PC-9 (cell line): ENCODE measurements around the gene ESR2. TPM values are rescaled to one million over a fixed set of nuclear protein-coding genes. Genes with fewer than 3 reads are reported as not detected.

Source experiments
- BruUV-seq: library from RNA; stranded (reverse); fragments of 400-500 nt; replicated peaks from 2 replicates; lab custom pipeline; 2021; lab: Mats Ljungman, UMichigan
- CTCF ChIA-PET: fragments of 300-600 bp; sonication (Branson Sonifier 250); formaldehyde crosslinking; loops from one replicate; lab custom pipeline; 2022; ENCODE audit warnings: antibody characterized with exemption; lab: Charles Lee
- POLR2A ChIA-PET: fragments of 300-600 bp; sonication (Branson Sonifier 250); formaldehyde crosslinking; loops from one replicate; lab custom pipeline; 2022; ENCODE audit warnings: antibody characterized with exemption; ENCODE audit not compliant: unreplicated experiment; lab: Charles Lee
- DNase-seq, 2 experiments: peaks; one replicate each; pipeline versions ENCODE4 v3.0.0 to v3.0.0-alpha.2; 2015 to 2022; ENCODE audit warnings: mixed read lengths in 1 of 2
- H2AFZ ChIP-seq: fragments of 200-600 bp; sonication (generic); 2 replicates; pipeline ENCODE4 v1.8.1; 2017; ENCODE audit warnings: antibody characterized with exemption
- H3F3A ChIP-seq: fragments of 200-600 bp; sonication (generic); 2 replicates; pipeline ENCODE4 v1.8.1; 2017; ENCODE audit warnings: antibody characterized with exemption, mild to moderate bottlenecking, low read depth; ENCODE audit not compliant: insufficient read depth
- H3K27ac ChIP-seq: fragments of 200-600 bp; sonication (generic); 2 replicates; pipeline ENCODE4 v1.6.1; 2016; ENCODE audit warnings: mixed run types
- H3K27me3 ChIP-seq: fragments of 200-600 bp; sonication (generic); 2 replicates; pipeline ENCODE4 v1.6.1; 2016; ENCODE audit warnings: low read depth, mixed run types; ENCODE audit not compliant: insufficient read depth
- H3K36me3 ChIP-seq: fragments of 200-600 bp; sonication (generic); 2 replicates; pipeline ENCODE4 v1.6.1; 2016; ENCODE audit warnings: low read depth, mixed run types
- H3K4me1 ChIP-seq: fragments of 200-600 bp; sonication (generic); replicated peaks from 2 replicates; pipeline ENCODE4 v1.6.1; 2016; ENCODE audit warnings: mixed run types; ENCODE audit not compliant: insufficient read depth
- H3K4me2 ChIP-seq: fragments of 200-600 bp; sonication (generic); 2 replicates; pipeline ENCODE4 v1.6.1; 2017; ENCODE audit warnings: mixed run types
- H3K4me3 ChIP-seq: fragments of 200-600 bp; sonication (generic); 2 replicates; pipeline ENCODE4 v1.6.1; 2016; ENCODE audit warnings: mixed run types
- H3K79me2 ChIP-seq: fragments of 200-600 bp; sonication (generic); 2 replicates; pipeline ENCODE4 v1.6.1; 2017; ENCODE audit warnings: low read depth, mixed run types
- H3K9me2 ChIP-seq: fragments of 200-600 bp; sonication (generic); 2 replicates; pipeline ENCODE4 v1.8.1; 2017; ENCODE audit warnings: mild to moderate bottlenecking; ENCODE audit not compliant: insufficient read depth
- H3K9me3 ChIP-seq: fragments of 200-600 bp; sonication (generic); 2 replicates; pipeline ENCODE4 v1.8.1; 2016; ENCODE audit warnings: low read depth; ENCODE audit not compliant: insufficient read depth
- H4K20me1 ChIP-seq: fragments of 200-600 bp; sonication (generic); 2 replicates; pipeline ENCODE4 v1.8.1; 2017; ENCODE audit not compliant: insufficient read depth
- EZH2 ChIP-seq: fragments of 200-600 bp; sonication (generic); IDR thresholded peaks from 2 replicates; pipeline ENCODE4 v1.8.0; 2017; ENCODE audit warnings: antibody characterized with exemption, low read depth
- intact Hi-C: fragments of 100-400 bp; cut with micrococcal nuclease; formaldehyde crosslinking; loops from one replicate; pipeline ENCODE4 v1.10.0; 2022; ENCODE audit not compliant: unreplicated experiment
- total RNA-seq: library from RNA; stranded (reverse); gene quantifications from 2 replicates; pipeline ENCODE4 v1.2.3, GENCODE V29; 2021
- TF ChIP-seq, protein P1 (sequence below): fragments of 200-600 bp; sonication (generic); conservative IDR thresholded peaks from 2 replicates; pipeline ENCODE4 v1.6.1; 2017; ENCODE audit warnings: mixed run types, antibody characterized with exemption, mild to moderate bottlenecking, moderate library complexity

The ESR2 gene
- total RNA-seq, 1 experiment from 2014 or later: 0.20 TPM

DNA sequence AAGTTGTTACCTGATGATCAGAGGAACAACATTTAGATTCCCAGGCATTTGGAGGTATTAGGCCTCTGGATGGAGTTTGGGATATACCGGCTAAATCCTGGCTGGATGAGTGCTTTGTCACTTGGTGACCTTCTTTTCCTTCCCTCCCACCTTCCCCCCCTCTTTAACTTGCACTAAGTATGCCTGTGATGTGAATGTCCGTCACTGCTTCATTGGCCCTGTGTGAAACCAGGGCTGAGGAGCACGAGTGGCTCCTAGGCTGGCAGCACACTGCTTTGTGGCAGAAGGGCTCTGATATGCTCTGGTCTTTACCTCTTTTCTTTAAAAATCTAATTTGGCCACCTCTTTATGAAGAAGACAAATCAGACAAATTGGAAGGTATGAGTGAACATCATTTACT, 95.7 kb downstream of the ESR2 start:
- H3K4me3 ChIP-seq: no peak overlapping the region
- no peaks in the 10 kb centered on the region for H3F3A ChIP-seq
- no peak overlapping the region for H3K27ac ChIP-seq
- TF ChIP-seq, protein P1, sequence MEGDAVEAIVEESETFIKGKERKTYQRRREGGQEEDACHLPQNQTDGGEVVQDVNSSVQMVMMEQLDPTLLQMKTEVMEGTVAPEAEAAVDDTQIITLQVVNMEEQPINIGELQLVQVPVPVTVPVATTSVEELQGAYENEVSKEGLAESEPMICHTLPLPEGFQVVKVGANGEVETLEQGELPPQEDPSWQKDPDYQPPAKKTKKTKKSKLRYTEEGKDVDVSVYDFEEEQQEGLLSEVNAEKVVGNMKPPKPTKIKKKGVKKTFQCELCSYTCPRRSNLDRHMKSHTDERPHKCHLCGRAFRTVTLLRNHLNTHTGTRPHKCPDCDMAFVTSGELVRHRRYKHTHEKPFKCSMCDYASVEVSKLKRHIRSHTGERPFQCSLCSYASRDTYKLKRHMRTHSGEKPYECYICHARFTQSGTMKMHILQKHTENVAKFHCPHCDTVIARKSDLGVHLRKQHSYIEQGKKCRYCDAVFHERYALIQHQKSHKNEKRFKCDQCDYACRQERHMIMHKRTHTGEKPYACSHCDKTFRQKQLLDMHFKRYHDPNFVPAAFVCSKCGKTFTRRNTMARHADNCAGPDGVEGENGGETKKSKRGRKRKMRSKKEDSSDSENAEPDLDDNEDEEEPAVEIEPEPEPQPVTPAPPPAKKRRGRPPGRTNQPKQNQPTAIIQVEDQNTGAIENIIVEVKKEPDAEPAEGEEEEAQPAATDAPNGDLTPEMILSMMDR: no peak
- TF ChIP-seq EZH2: no peak
- H3K9me2 ChIP-seq: no peaks in the 10 kb centered on the region
- no peaks in the 10 kb centered on the region for H3K9me3 ChIP-seq
- no peak overlapping the region for H2AFZ ChIP-seq
- ChIA-PET CTCF (no interaction called here), POLR2A (no interaction called here)
- no peaks in the 10 kb centered on the region for H3K27me3 ChIP-seq
- intact Hi-C loops: no loop called here
- no peak for DNase-seq
- H3K4me1 ChIP-seq: peaks cover 13% of the 10 kb centered on the region
- H3K4me2 ChIP-seq: no peak overlapping the region
- BruUV-seq: no TSS peak
- H3K36me3 ChIP-seq: no peaks in the 10 kb centered on the region
- no peaks in the 10 kb centered on the region for H4K20me1 ChIP-seq
- no peaks in the 10 kb centered on the region for H3K79me2 ChIP-seq

DNA sequence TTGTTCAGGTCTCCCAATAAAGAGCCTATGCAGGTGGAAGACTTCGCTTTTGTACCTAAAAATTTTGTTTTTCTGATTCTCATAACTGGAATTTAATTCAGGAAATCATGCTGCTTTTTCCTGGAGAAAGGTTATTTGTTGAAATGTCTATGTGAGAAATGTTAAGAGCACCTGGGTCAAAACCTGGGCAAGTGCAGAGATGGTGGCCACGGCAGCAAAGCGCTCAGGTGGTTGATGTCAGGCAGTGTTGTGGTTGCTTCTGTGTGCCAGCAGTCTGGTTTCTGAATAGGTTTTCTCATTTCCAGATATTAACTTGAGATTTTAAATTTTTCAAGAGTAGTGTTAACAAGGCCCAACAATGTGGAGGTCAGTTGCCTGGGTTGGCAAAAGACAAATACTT, 96.2 kb downstream of the ESR2 start:
- no peak overlapping the region for H3K4me3 ChIP-seq
- BruUV-seq: no TSS peak
- ChIA-PET CTCF (no interaction called here), POLR2A (no interaction called here)
- no peaks in the 10 kb centered on the region for H3K27me3 ChIP-seq
- no peaks in the 10 kb centered on the region for H3K36me3 ChIP-seq
- H3K4me2 ChIP-seq: no peak overlapping the region
- H4K20me1 ChIP-seq: no peaks in the 10 kb centered on the region
- H3K9me2 ChIP-seq: no peaks in the 10 kb centered on the region
- peaks cover 13% of the 10 kb centered on the region for H3K4me1 ChIP-seq
- TF ChIP-seq EZH2: no peak
- TF ChIP-seq, protein P1: no peak
- H3K79me2 ChIP-seq: no peaks in the 10 kb centered on the region
- no peaks in the 10 kb centered on the region for H3F3A ChIP-seq
- DNase-seq: no peak
- H3K9me3 ChIP-seq: no peaks in the 10 kb centered on the region
- H2AFZ ChIP-seq: no peak overlapping the region
- intact Hi-C loops: no loop called here
- no peak overlapping the region for H3K27ac ChIP-seq

DNA sequence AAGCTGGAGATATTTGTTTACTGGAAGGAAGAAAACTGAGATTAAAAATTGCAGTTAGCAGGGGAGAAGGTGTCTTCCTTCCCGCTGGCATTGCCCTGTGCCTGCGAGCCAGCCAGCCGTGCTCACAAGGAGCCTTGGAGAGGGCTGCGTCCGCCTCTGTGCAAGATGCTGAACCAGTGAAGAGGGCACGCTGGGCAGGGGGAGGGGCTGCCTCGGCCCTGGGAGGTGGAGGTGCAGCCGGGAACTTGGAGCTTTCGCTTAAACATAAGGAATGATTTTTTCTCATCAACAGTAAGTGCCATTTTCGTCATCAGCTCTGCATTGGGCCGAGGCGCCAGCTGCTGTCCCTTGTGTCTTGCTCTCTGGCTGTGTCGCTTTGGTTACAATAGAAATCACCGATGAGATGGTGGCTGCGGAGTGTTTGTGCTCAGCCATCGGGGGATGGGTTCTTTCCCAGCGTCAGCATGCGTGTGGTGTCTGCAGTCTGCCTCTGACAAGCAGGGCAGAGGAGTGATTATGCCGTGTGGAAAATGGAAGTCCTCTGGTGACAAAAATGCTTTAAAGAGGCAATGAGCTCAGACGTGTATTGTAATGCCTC, 97.3 kb downstream of the ESR2 start:
- Histone ChIP-seq H3K27me3 (no peaks in the 10 kb centered on the region), H3K36me3 (no peaks in the 10 kb centered on the region), H3K9me2 (no peaks in the 10 kb centered on the region), H3K4me2 (no peak overlapping the region), H3F3A (no peaks in the 10 kb centered on the region), H3K4me1 (peaks cover 13% of the 10 kb centered on the region), H3K27ac (no peak overlapping the region), H3K9me3 (no peaks in the 10 kb centered on the region), H4K20me1 (no peaks in the 10 kb centered on the region), H3K4me3 (no peak overlapping the region), H2AFZ (no peak overlapping the region), H3K79me2 (no peaks in the 10 kb centered on the region)
- TF ChIP-seq EZH2: no peak
- TF ChIP-seq, protein P1: no peak
- BruUV-seq: no TSS peak
- CTCF ChIA-PET: no interaction called here
- intact Hi-C loops: no loop called here
- POLR2A ChIA-PET: no interaction called here
- no peak for DNase-seq
